ENCODE data around the gene OPCML.

Gene OPCML

GRCh38 chr11:132971351-132971750, 561.0 kb downstream of the OPCML start:
- no peak for DNase-seq

GRCh38 chr11:132969892-132970291, 562.4 kb downstream of the OPCML start:
- no peak for DNase-seq

GRCh38 chr11:132962041-132962440, 570.3 kb downstream of the OPCML start:
- no peak for DNase-seq

- no peak for DNase-seq
These were observed 570.8 kb downstream of the OPCML start for GRCh38 chr11:132961453-132961852.

- DNase-seq = no peak
These were observed 571.8 kb downstream of the OPCML start for GRCh38 chr11:132960273-132961078.

GRCh38 chr11:132959693-132960092, 572.6 kb downstream of the OPCML start:
- no peak for DNase-seq

- DNase-seq = no peak
These were observed 574.4 kb downstream of the OPCML start for GRCh38 chr11:132957881-132958280.

GRCh38 chr11:132948252-132948651, 584.0 kb downstream of the OPCML start:
- DNase-seq = no peak

- DNase-seq = peak; percentile 4
These were observed 587.7 kb downstream of the OPCML start for GRCh38 chr11:132944569-132944944.

GRCh38 chr11:132943706-132944568, 588.4 kb downstream of the OPCML start:
- DNase-seq = no peak

- no peak for DNase-seq
These were observed 589.0 kb downstream of the OPCML start for GRCh38 chr11:132943357-132943705.

GRCh38 chr11:132942611-132943356, 589.5 kb downstream of the OPCML start:
- no peak for DNase-seq

- DNase-seq = no peak
These were observed 590.5 kb downstream of the OPCML start for GRCh38 chr11:132941761-132942160.

GRCh38 chr11:132941024-132941646, 591.2 kb downstream of the OPCML start:
- no peak for DNase-seq

- DNase-seq = no peak
These were observed 595.3 kb downstream of the OPCML start for GRCh38 chr11:132937016-132937415.

- DNase-seq = no peak
These were observed 596.9 kb downstream of the OPCML start for GRCh38 chr11:132935383-132935782.

- no peak for DNase-seq
These were observed 598.6 kb downstream of the OPCML start for GRCh38 chr11:132933703-132934102.

GRCh38 chr11:132925825-132926469, 606.4 kb downstream of the OPCML start:
- DNase-seq = no peak

- DNase-seq = no peak
These were observed 610.7 kb downstream of the OPCML start for GRCh38 chr11:132921597-132921996.

- no peak for DNase-seq
These were observed 611.7 kb downstream of the OPCML start for GRCh38 chr11:132920451-132921096.

- DNase-seq = no peak
These were observed 617.7 kb downstream of the OPCML start for GRCh38 chr11:132914600-132914999.

GRCh38 chr11:132913886-132914285, 618.4 kb downstream of the OPCML start:
- no peak for DNase-seq

Measured in NCI-H1436 (cell line).